Activated CD4-positive, alpha-beta memory T cell treated with anti-CD3 and anti-CD28 coated beads, Interleukin-2, amount 10 ng/mL, durations not matched to agents 7 days and 5 days (primary cell): ENCODE data around the gene INF2. TPM values are rescaled to one million over a fixed set of nuclear protein-coding genes. Genes with fewer than 3 reads are reported as not detected.

Experiments
- CTCF ChIA-PET: fragments of 350-600 bp; sonication (Branson Sonifier 250); formaldehyde crosslinking; loops from one replicate; lab custom pipeline; 2021; ENCODE audit warnings: antibody characterized with exemption, inconsistent platforms; lab: Charles Lee
- POLR2A ChIA-PET: fragments of 350-600 bp; sonication (Branson Sonifier 250); formaldehyde crosslinking; loops from one replicate; lab custom pipeline; 2021; ENCODE audit warnings: antibody characterized with exemption; lab: Charles Lee
- DNase-seq: peaks from one replicate; pipeline ENCODE4 v3.0.0-alpha.2; 2020
- H3K27ac Mint-ChIP-seq: one replicate; pipeline ENCODE4 v1.8.0; 2021; ENCODE audit warnings: mild to moderate bottlenecking, mixed read lengths
- H3K27me3 Mint-ChIP-seq: one replicate; pipeline ENCODE4 v1.8.0; 2021; ENCODE audit warnings: mixed read lengths
- H3K36me3 Mint-ChIP-seq: one replicate; pipeline ENCODE4 v1.8.0; 2021; ENCODE audit warnings: low read depth, mixed read lengths
- H3K4me1 Mint-ChIP-seq: one replicate; pipeline ENCODE4 v1.8.0; 2021; ENCODE audit warnings: mixed read lengths
- H3K4me3 Mint-ChIP-seq: one replicate; pipeline ENCODE4 v1.8.0; 2021; ENCODE audit warnings: mild to moderate bottlenecking, mixed read lengths
- H3K9me3 Mint-ChIP-seq: one replicate; pipeline ENCODE4 v1.8.0; 2021; ENCODE audit warnings: mixed read lengths
- total RNA-seq, 2 experiments: library from RNA; stranded (reverse); gene quantifications; one replicate each; pipeline ENCODE4 v1.2.3, GENCODE V29; 2021

The INF2 gene
- total RNA-seq, 2 experiments from 2014 or later = 120 to 132 TPM

DNA sequence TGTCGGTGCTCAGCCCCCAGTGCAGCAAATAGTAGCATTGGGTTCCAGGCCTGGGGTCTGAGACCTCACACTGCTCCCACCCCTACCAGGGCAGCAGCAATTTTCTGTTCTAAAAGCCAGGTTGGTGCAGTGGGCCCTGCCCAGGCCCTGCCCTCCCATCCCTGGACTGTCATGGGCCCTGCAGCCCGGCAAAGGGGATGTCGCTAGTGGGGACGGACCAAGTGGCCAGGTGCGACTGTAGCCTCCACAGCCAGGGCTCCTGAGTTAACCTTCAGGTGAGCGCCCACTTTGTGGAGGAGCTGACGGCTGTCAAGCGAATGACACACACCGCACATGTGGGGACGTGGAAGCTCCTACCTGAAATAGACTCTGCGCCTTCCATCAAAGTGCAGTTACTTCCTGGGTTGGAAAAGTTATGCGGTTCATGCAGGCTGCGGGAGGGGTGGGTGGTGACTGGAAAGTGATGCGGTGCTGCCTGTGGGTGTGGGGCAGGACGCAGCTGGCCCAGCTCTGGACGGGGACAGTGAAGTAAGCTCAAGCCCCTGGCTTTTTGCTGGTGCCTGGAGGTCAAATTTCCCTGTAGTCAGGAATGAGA lies 1.5 kb downstream of the INF2 start:
- Mint-ChIP-seq H3K27ac (peak overlapping the region; percentile 58), H3K27me3 (no peaks in the 10 kb centered on the region), H3K9me3 (no peaks in the 10 kb centered on the region), H3K36me3 (peaks cover 19% of the 10 kb centered on the region), H3K4me3 (peak overlapping the region; percentile 77), H3K4me1 (peaks cover 72% of the 10 kb centered on the region)
- ChIA-PET POLR2A (interaction anchor here (4.0 kb wide), 1 partner anchor 12 kb away, joined by 26 read pairs; no protein-coding TSS in a partner anchor), CTCF (no interaction called here)
- DNase-seq = no peak

DNA sequence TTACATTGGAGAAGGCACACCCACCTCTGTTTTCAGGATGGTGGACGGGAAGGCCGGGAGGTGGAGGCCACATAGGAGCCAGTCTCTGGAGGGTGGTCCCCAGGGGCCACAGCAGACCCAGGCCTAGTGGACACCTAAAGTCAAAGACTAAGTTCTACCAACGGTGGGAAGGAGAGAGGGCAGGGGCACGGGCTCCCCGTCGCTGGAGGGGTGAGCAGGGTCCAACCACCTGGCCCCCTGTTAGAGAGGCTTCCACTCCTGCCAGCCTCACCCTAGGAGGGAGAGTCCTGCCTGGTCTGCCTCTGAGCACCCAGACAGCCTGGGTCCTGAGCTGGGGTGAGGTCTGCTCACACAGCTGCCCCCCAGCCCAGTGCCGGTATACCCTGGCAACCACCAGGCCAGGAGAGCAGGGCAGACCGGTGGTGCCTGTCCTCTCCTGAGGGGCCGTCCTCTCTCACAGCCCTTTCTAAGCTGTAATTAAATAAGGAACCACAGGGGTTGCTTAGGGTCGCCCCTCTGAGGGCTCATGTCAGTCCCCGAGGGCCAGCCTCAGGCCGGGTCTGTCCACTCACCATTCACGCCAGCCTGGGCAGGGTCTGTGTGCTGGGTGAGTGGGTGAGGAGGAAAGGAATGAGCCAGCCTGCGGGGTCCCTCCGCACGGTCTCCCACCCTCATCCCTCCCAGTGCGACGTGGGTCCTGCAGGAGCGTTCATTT lies 2.3 kb downstream of the INF2 start:
- Mint-ChIP-seq H3K4me3 (peak overlapping the region; percentile 77), H3K4me1 (peaks cover 69% of the 10 kb centered on the region)

DNA sequence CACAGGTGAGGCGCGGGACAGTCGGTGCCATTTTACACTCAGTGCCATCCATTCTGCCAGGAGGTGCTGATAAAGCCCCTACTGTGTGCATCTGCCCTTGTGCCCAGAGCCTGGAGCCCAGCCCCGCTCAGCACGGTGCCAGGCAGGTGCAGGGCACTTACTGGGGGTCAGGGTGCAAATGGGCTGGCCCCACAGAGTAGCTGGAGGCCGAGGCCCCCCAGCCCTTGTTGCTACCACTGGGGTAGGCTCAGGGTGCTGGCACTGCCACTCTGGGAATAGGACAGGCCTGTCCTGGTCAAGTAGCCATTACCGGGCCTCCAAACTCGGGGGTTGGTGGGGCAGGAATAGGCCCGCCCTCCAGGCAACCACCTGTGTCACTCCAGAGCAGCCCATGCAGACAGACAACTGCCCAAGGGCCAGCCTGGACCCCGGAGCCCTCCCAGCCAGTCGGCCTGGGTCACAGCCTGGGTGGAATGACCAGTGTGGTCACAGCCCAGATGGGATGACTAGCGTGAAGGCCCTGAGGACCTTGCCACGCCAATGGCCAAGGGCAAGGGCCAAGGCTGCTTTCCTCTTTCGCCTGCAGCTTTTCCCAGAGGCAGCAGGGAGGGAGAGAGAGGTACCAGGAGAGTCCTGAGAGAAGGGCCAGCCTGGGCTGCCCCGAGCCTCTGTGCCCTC lies 3.0 kb downstream of the INF2 start:
- H3K27ac Mint-ChIP-seq = peak overlapping the region; percentile 35
- H3K4me3 Mint-ChIP-seq = no peak overlapping the region
- ChIA-PET CTCF (no interaction called here), POLR2A (interaction anchor here (4.0 kb wide), 1 partner anchor 13 kb away, joined by 26 read pairs; no protein-coding TSS in a partner anchor)
- peaks cover 22% of the 10 kb centered on the region for H3K36me3 Mint-ChIP-seq
- no peak for DNase-seq
- no peaks in the 10 kb centered on the region for H3K9me3 Mint-ChIP-seq
- no peaks in the 10 kb centered on the region for H3K27me3 Mint-ChIP-seq
- H3K4me1 Mint-ChIP-seq = peaks cover 64% of the 10 kb centered on the region

More for the DNA sequence above, 2.3 kb downstream of the INF2 start:
- H3K9me3 Mint-ChIP-seq = no peaks in the 10 kb centered on the region
- peaks cover 22% of the 10 kb centered on the region for H3K36me3 Mint-ChIP-seq
- ChIA-PET POLR2A (interaction anchor here (4.0 kb wide), 1 partner anchor 13 kb away, joined by 26 read pairs; no protein-coding TSS in a partner anchor), CTCF (no interaction called here)
- H3K27me3 Mint-ChIP-seq = no peaks in the 10 kb centered on the region
- peak overlapping the region; percentile 58 for H3K27ac Mint-ChIP-seq
- no peak for DNase-seq

DNA sequence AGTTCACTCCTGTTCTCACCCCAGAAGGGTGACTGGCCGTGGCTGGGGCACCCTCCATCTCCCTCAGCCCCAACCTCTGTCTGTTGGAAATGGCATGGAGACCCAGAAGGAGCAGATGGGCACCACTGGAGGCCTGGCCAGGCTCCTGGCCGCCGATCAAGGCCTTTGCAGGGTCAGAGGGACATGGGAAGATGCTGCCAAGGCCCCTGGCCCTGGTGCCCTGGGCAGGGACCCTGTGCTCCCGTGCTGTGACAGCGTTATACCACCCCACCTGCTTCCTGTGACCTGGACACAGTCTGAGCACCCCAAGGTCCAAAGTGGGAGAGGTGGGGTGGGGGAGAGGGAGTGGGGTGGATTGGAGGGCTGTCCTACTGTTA lies 3.5 kb downstream of the INF2 start:
- ChIA-PET POLR2A (interaction anchor here (1.7 kb wide), 1 partner anchor 10 kb away, joined by 5 read pairs; no protein-coding TSS in a partner anchor), CTCF (no interaction called here)
- Mint-ChIP-seq H3K27ac (peak overlapping the region; percentile 74), H3K9me3 (no peaks in the 10 kb centered on the region), H3K4me1 (peaks cover 60% of the 10 kb centered on the region), H3K27me3 (no peaks in the 10 kb centered on the region), H3K36me3 (peaks cover 22% of the 10 kb centered on the region), H3K4me3 (no peak overlapping the region)
- no peak for DNase-seq

DNA sequence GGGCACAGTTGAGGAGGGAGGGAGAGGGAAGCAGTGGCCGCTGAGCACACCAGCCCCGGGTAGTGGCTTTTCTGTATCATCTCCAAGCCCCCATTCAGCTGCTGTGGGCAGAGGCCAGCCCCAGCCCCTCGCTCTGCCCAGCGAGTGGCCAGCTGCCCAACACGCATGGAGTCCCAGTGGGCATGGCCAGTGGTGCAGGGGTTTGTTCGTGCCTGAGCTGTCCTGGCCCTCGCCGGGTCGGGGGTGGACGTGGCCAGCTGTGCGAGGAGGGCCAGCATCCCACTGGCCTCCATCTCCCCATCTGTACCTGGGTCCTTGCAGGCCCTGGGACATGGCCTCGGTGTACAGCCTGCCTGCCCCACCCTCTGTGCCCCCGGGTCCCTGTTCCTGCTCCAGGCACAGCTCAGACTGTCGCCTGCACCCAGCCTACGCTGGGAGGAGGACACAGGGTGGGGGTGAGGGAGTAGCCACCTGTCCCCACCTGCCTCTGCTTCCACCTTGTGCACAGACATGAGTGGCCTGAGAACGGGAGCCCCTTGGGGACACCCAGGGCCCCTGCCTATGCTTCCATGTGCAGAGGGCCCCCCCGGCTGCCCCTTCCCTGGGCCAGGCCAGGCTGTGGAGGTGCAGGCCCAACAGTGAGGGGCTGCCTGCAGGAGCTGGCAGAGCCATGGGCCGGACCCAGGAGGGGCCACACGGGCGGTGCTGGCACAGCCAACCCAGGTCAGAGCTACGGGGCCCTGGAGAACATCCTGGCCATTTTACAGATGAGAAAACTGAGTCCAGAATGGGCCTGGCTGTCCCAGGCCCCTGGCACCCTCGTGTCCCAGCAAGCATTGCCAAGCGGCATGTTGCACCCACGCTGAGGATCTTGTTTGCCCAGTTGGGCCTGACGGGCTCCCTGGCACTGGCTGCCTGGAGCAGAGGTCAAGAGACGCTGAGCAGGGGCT lies 4.3 kb downstream of the INF2 start:
- no peaks in the 10 kb centered on the region for H3K27me3 Mint-ChIP-seq
- no peak for DNase-seq
- ChIA-PET POLR2A (interaction anchor here (0.9 to 3.1 kb wide), 7 partner anchors 9 to 58 kb away, joined by 3 to 22 read pairs (median 5); partner anchors contain the start of gene SIVA1), CTCF (interaction anchor here (1.6 kb wide), 1 partner anchor 30 kb away, joined by 3 read pairs; the partner anchor contains the start of gene ADSS1)
- peak overlapping the region; percentile 93 for H3K27ac Mint-ChIP-seq
- peaks cover 52% of the 10 kb centered on the region for H3K4me1 Mint-ChIP-seq
- no peaks in the 10 kb centered on the region for H3K9me3 Mint-ChIP-seq
- peaks cover 22% of the 10 kb centered on the region for H3K36me3 Mint-ChIP-seq
- H3K4me3 Mint-ChIP-seq = peak overlapping the region; percentile 63

DNA sequence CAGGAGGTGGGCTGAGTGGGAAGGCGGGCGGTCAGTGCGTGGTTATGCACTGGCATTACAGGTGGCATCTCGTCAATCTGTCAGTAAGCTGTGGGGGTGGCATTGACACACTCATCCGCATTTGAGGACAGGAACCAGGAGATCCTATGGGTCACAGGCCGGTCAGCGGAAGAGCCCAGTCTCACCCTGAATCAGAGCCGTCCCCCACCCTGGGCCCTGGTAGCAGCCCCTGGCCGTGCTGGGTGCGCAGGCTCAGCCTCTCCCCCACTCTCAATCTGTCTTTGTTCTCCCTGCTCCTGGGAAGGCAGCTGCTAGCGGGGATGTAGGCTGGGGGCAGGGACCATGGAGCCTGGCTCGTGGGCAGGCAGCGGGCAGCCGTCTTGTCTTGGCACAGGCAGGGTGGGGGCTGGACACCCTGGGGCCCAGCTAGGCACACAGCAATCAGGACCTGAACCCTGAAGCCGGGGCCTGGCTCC lies 5.1 kb downstream of the INF2 start:
- Mint-ChIP-seq H3K4me1 (peaks cover 52% of the 10 kb centered on the region), H3K27ac (peak overlapping the region; percentile 93), H3K9me3 (no peaks in the 10 kb centered on the region), H3K36me3 (peaks cover 22% of the 10 kb centered on the region), H3K4me3 (peak overlapping the region; percentile 63), H3K27me3 (no peaks in the 10 kb centered on the region)
- POLR2A ChIA-PET = interaction anchor here (0.9 to 3.1 kb wide), 8 partner anchors 7 to 58 kb away, joined by 3 to 22 read pairs (median 6); partner anchors contain the start of gene SIVA1
- CTCF ChIA-PET = interaction anchor here (0.7 to 2.7 kb wide), 4 partner anchors 15 to 29 kb away, joined by 3 to 6 read pairs (median 3); partner anchors contain the start of gene ADSS1
- no peak for DNase-seq

DNA sequence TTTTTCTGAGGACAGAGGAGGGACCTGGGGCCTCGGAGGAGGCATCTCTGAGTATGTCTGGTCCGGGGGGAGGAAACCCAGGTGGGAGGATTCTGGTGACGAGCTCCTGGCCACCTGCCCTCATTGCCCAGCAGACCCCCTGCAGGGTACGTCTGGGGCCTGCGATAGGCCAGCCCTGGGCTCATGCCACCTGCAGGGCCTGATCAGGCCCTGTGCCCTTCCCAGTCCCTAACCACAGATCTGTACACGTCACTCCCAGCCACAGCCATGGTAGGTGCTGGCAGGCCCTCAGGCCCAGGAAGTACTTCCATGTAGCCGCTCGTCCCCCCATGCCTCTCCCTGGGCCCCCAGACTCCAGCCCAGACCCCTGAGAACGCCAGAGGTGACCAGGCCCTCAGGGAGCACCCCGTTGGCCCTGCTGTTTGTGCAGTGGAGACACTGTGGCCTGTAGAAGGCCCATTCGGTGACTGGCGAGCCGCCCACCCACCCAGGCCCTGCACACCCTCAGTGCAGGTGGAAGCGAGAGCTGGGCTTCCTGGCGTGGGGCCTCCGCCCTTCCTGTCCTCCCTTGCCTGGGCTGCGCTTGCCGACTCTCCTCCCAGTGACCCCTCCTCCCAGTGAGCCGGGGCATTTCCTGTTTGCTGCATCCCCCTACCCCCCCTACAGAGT lies 5.7 kb downstream of the INF2 start:
- POLR2A ChIA-PET = interaction anchor here (0.7 to 3.1 kb wide), 10 partner anchors 8 to 59 kb away, joined by 3 to 22 read pairs (median 4); partner anchors contain the start of gene SIVA1
- CTCF ChIA-PET = interaction anchor here (0.7 to 2.7 kb wide), 4 partner anchors 14 to 30 kb away, joined by 3 to 6 read pairs (median 3); partner anchors contain the start of gene ADSS1
- peak; percentile 74 for DNase-seq
- Mint-ChIP-seq H3K4me1 (peaks cover 52% of the 10 kb centered on the region), H3K27ac (peak overlapping the region; percentile 93), H3K4me3 (peak overlapping the region; percentile 63), H3K27me3 (no peaks in the 10 kb centered on the region), H3K36me3 (peaks cover 22% of the 10 kb centered on the region), H3K9me3 (no peaks in the 10 kb centered on the region)

DNA sequence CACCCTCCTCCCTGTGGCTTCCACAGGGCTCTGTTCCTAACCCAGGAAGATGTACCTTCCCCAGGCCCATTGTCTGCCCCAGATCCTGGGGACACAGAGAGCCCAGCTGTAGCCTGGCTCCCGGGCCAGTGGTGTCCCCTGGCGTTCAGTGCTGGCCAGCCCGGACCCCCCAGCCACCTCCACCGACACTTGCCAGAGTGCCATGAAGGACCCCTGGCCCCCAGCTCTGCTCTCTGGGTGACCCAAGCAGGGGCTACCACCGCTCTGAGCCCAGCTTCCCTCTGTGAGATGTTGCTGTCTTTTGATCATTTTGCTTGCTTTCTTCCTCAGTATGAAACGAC lies 6.2 kb downstream of the INF2 start:
- ChIA-PET CTCF (interaction anchor here (2.7 kb wide), 1 partner anchor 14 kb away, joined by 6 read pairs; no protein-coding TSS in a partner anchor), POLR2A (interaction anchor here (0.7 to 3.1 kb wide), 6 partner anchors 9 to 58 kb away, joined by 3 to 22 read pairs (median 6); partner anchors contain the start of gene SIVA1)
- H3K27ac Mint-ChIP-seq = peak overlapping the region; percentile 93
- peaks cover 51% of the 10 kb centered on the region for H3K4me1 Mint-ChIP-seq
- H3K9me3 Mint-ChIP-seq = no peaks in the 10 kb centered on the region
- DNase-seq = no peak
- H3K27me3 Mint-ChIP-seq = no peaks in the 10 kb centered on the region
- H3K4me3 Mint-ChIP-seq = peak overlapping the region; percentile 63
- H3K36me3 Mint-ChIP-seq = peaks cover 21% of the 10 kb centered on the region

DNA sequence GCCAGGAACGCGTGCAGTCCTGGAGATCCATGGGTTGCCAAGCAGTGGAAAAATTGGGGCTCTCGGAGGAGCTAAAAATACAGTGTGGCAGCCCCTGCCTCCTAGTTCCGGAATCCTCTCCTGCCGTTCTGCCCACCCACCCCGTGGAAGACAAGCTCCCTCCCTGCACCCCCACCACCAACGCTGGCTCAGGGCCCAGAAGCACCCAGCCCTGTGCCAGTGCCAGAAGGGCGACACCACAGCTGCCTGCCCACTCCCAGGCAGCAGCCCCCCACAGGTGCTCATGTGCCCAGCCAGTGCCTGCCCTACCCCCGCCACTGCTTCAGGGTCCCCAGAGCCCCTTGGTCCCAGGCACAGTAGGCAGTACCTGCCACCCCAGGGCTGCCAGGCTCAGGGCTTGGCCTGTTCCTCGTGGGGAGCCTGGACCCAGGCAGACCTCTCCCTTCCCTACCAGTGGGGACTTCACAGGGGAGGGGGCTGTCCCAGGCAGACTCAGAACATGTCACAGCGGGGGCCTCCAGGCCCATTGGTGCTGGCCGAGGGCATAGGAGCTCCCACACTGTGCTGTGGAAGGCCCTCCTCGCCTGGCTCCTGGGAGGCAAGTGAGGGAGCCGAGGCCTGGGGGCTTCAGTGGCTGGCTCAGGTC lies 7.4 kb downstream of the INF2 start:
- ChIA-PET CTCF (interaction anchor here (2.7 kb wide), 1 partner anchor 12 kb away, joined by 6 read pairs; no protein-coding TSS in a partner anchor), POLR2A (interaction anchor here (2.1 kb wide), 1 partner anchor 9 kb away, joined by 5 read pairs; no protein-coding TSS in a partner anchor)
- Mint-ChIP-seq H3K9me3 (no peaks in the 10 kb centered on the region), H3K4me3 (no peak overlapping the region), H3K36me3 (peaks cover 15% of the 10 kb centered on the region), H3K4me1 (peaks cover 41% of the 10 kb centered on the region), H3K27me3 (no peaks in the 10 kb centered on the region), H3K27ac (no peak overlapping the region)
- DNase-seq = no peak

DNA sequence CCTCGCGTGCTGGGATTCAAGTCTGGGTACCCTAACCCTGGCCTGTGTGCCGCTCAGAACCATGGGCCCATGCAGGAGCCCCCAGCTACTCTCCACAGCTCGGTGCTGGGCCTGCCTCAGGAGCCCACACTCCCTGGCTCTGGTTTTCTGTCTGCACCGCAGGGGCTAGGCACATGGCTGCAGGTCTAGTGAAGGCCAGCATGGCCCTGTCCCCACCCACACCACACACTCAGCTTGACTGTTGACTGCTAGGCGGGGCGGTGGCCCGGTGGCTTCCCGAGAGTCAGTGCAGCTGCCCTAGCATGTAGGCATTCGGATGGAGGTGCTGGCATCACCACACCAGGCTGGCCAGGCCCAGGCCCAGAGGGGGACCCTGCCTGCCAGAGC lies 7.9 kb downstream of the INF2 start:
- ChIA-PET CTCF (interaction anchor here (2.7 kb wide), 1 partner anchor 12 kb away, joined by 6 read pairs; no protein-coding TSS in a partner anchor), POLR2A (interaction anchor here (2.1 kb wide), 1 partner anchor 9 kb away, joined by 5 read pairs; no protein-coding TSS in a partner anchor)
- peak overlapping the region; percentile 26 for H3K27ac Mint-ChIP-seq
- peaks cover 15% of the 10 kb centered on the region for H3K36me3 Mint-ChIP-seq
- no peak for DNase-seq
- no peaks in the 10 kb centered on the region for H3K27me3 Mint-ChIP-seq
- peaks cover 37% of the 10 kb centered on the region for H3K4me1 Mint-ChIP-seq
- no peaks in the 10 kb centered on the region for H3K9me3 Mint-ChIP-seq
- no peak overlapping the region for H3K4me3 Mint-ChIP-seq
